ENCODE data around the gene PRKG1. TPM values are rescaled to one million over a fixed set of nuclear protein-coding genes. Genes with fewer than 3 reads are reported as not detected.
A peak's percentile ranks its signal among the peaks of the same experiment; 100 is the strongest.
"Not testable (repeated sequence)": the region's sequence is repeated elsewhere in the genome, so short reads cannot be mapped to it uniquely, and the experiment has no call there.

Gene PRKG1
- total RNA-seq, 1 experiment from 2014 or later: 16.5 TPM

- Mint-ChIP-seq H3K4me3 (peak overlapping the region; percentile 98), H3K4me1 (peaks cover 51% of the 10 kb centered on the region), H3K36me3 (peaks cover 48% of the 10 kb centered on the region), H3K27ac (peak overlapping the region; percentile 98)
- 0 out of 2 replicates have a peak, but pooled peaks have one; percentile 26 for TF ChIP-seq MAX (CRISPR knock-in tag; IDR thresholded peaks at IDR 0.05)
- not testable (repeated sequence) for H3K27me3 Mint-ChIP-seq (ENCODE audit: low read depth); H3K9me3 Mint-ChIP-seq
- DNase-seq (ENCODE audit: low spot score) (peak; percentile 38), ATAC-seq (peak; percentile 94)
- ChIA-PET CTCF (interaction anchor here (0.5 to 1.3 kb wide), 2 partner anchors 174 to 177 kb away, joined by 3 to 5 read pairs; no protein-coding TSS in a partner anchor), POLR2A (interaction anchor here (1.1 kb wide), 1 partner anchor 10 kb away, joined by 4 read pairs; no protein-coding TSS in a partner anchor)
Observed at GRCh38 chr10:52039002-52039793, 964.9 kb downstream of the PRKG1 start.

- no peaks in the 10 kb centered on the region for H3K9me3 Mint-ChIP-seq
- POLR2A ChIA-PET: interaction anchor here (0.6 to 0.7 kb wide), 2 partner anchors 175 to 340 kb away, joined by 3 to 4 read pairs; no protein-coding TSS in a partner anchor
- peaks cover 53% of the 10 kb centered on the region for H3K4me1 Mint-ChIP-seq
- H3K4me3 Mint-ChIP-seq: peak overlapping the region; percentile 98
- H3K36me3 Mint-ChIP-seq: peaks cover 35% of the 10 kb centered on the region
- no peak for TF ChIP-seq ZNF416 (CRISPR knock-in tag; IDR thresholded peaks at IDR 0.05)
- no peak for TF ChIP-seq TEAD1 (CRISPR knock-in tag; IDR thresholded peaks at IDR 0.05)
- TF ChIP-seq NR3C1 (CRISPR knock-in tag; conservative IDR thresholded peaks at IDR 0.05; ENCODE audit: low read depth): no peak
- no peak for TF ChIP-seq SMAD3 (CRISPR knock-in tag; IDR thresholded peaks at IDR 0.05; ENCODE audit: borderline replicate concordance)
- no peak for TF ChIP-seq CBFB (CRISPR knock-in tag; IDR thresholded peaks at IDR 0.05; ENCODE audit: low read depth)
- TF ChIP-seq PRDM15 (CRISPR knock-in tag; IDR thresholded peaks at IDR 0.05): no peak
- TF ChIP-seq ZNF512 (CRISPR knock-in tag; IDR thresholded peaks at IDR 0.05; ENCODE audit: borderline replicate concordance): no peak
- TF ChIP-seq TEAD4 (CRISPR knock-in tag; IDR thresholded peaks at IDR 0.05): no peak
- no peak for TF ChIP-seq KAT7 (CRISPR knock-in tag; IDR thresholded peaks at IDR 0.05; ENCODE audit: borderline replicate concordance)
- TF ChIP-seq CREM (CRISPR knock-in tag; IDR thresholded peaks at IDR 0.05): no peak
- TF ChIP-seq ESRRA (CRISPR knock-in tag; IDR thresholded peaks at IDR 0.05; ENCODE audit: borderline replicate concordance): no peak
- no peak for TF ChIP-seq NR1H2 (CRISPR knock-in tag; IDR thresholded peaks at IDR 0.05)
- TF ChIP-seq NFYB (CRISPR knock-in tag; conservative IDR thresholded peaks at IDR 0.05; ENCODE audit: low read depth): no peak
- TF ChIP-seq ZNF263 (CRISPR knock-in tag; IDR thresholded peaks at IDR 0.05; ENCODE audit: low read depth): no peak
- TF ChIP-seq PREB (CRISPR knock-in tag; IDR thresholded peaks at IDR 0.05; ENCODE audit: borderline replicate concordance): no peak
- TF ChIP-seq ZNF423 (CRISPR knock-in tag; IDR thresholded peaks at IDR 0.05): no peak
- no peak for TF ChIP-seq MXD4 (CRISPR knock-in tag; IDR thresholded peaks at IDR 0.05; ENCODE audit: borderline replicate concordance)
- no peak for TF ChIP-seq ZNF317 (CRISPR knock-in tag; IDR thresholded peaks at IDR 0.05; ENCODE audit: borderline replicate concordance, low read depth)
- no peaks in the 10 kb centered on the region; the same call in 1 of the 2 replicates for H3K27me3 Mint-ChIP-seq (ENCODE audit: low read depth)
- peak; percentile 57 for ATAC-seq
- DNase-seq (ENCODE audit: low spot score): no peak
- CTCF ChIA-PET: interaction anchor here (0.6 to 0.9 kb wide), 4 partner anchors 110 to 913 kb away, joined by 3 to 4 read pairs (median 4); no protein-coding TSS in a partner anchor
- H3K27ac Mint-ChIP-seq: peak overlapping the region; percentile 98
Observed at GRCh38 chr10:52040486-52040885, 966.2 kb downstream of the PRKG1 start.

All from WTC11 (cell line).